HG02588 (cell line): ENCODE data around the gene RNF4.
"Not testable (repeated sequence)": the region's sequence is repeated elsewhere in the genome, so short reads cannot be mapped to it uniquely, and the experiment has no call there.

ENCODE experiments used
- ATAC-seq: cut with Tn5 transposase; IDR thresholded peaks from one replicate; pipeline ENCODE4 v1.9.1; 2021; ENCODE audit warnings: mild to moderate bottlenecking, moderate library complexity; ENCODE audit not compliant: unreplicated experiment

The RNF4 gene

GRCh38 chr4:2468456-2469191 is at the start of gene RNF4:
RNF4 (plus strand) TSS chr4:2469106; CDS start chr4:2490494, 21,388 bp downstream.
- peak; percentile 73 for ATAC-seq

- ATAC-seq, result no peak
These were observed 49.1 kb upstream of the RNF4 start for GRCh38 chr4:2419814-2420213.

- ATAC-seq, result no peak
These were observed 47.0 kb upstream of the RNF4 start for GRCh38 chr4:2421928-2422327.

GRCh38 chr4:2423066-2423465 is 45.8 kb upstream of the RNF4 start:
- ATAC-seq, result no peak

GRCh38 chr4:2423695-2424094 is 45.2 kb upstream of the RNF4 start:
- no peak for ATAC-seq

GRCh38 chr4:2424581-2424980 is 44.3 kb upstream of the RNF4 start:
- ATAC-seq, result no peak

- no peak for ATAC-seq
These were observed 43.4 kb upstream of the RNF4 start for GRCh38 chr4:2425386-2426068.

GRCh38 chr4:2426069-2426397 is 42.9 kb upstream of the RNF4 start:
- no peak for ATAC-seq

GRCh38 chr4:2426711-2427275 is 42.1 kb upstream of the RNF4 start:
- ATAC-seq, result no peak

GRCh38 chr4:2427383-2428334 is 41.2 kb upstream of the RNF4 start:
- ATAC-seq, result no peak

GRCh38 chr4:2428496-2429213 is 40.3 kb upstream of the RNF4 start:
- ATAC-seq, result no peak

- not testable (repeated sequence) for ATAC-seq
These were observed 38.8 kb upstream of the RNF4 start for GRCh38 chr4:2429945-2430757.

GRCh38 chr4:2432004-2432403 is 36.9 kb upstream of the RNF4 start:
- no peak for ATAC-seq

- ATAC-seq, result no peak
These were observed 35.8 kb upstream of the RNF4 start for GRCh38 chr4:2432991-2433530.

GRCh38 chr4:2433609-2434350 is 35.1 kb upstream of the RNF4 start:
- no peak for ATAC-seq

- ATAC-seq, result no peak
These were observed 34.5 kb upstream of the RNF4 start for GRCh38 chr4:2434420-2434819.

GRCh38 chr4:2436301-2436700 is 32.6 kb upstream of the RNF4 start:
- no peak for ATAC-seq

GRCh38 chr4:2436761-2437474 is 32.0 kb upstream of the RNF4 start:
- no peak for ATAC-seq
